Measurements from ENCODE around the gene MMP14.

Gene MMP14

GRCh38 chr14:22875748-22876319 is 39.4 kb downstream of the MMP14 start:
- TF ChIP-seq GATA2 (IDR thresholded peaks at IDR 0.05; ENCODE audit: low read depth, low read length): no peak

- TF ChIP-seq GATA3 (IDR thresholded peaks at IDR 0.05; ENCODE audit: low read depth, low read length) (no peak), GATA2 (IDR thresholded peaks at IDR 0.05; ENCODE audit: low read depth, low read length) (no peak)
Observed at GRCh38 chr14:22877000-22877501, 40.7 kb downstream of the MMP14 start.

DNA sequence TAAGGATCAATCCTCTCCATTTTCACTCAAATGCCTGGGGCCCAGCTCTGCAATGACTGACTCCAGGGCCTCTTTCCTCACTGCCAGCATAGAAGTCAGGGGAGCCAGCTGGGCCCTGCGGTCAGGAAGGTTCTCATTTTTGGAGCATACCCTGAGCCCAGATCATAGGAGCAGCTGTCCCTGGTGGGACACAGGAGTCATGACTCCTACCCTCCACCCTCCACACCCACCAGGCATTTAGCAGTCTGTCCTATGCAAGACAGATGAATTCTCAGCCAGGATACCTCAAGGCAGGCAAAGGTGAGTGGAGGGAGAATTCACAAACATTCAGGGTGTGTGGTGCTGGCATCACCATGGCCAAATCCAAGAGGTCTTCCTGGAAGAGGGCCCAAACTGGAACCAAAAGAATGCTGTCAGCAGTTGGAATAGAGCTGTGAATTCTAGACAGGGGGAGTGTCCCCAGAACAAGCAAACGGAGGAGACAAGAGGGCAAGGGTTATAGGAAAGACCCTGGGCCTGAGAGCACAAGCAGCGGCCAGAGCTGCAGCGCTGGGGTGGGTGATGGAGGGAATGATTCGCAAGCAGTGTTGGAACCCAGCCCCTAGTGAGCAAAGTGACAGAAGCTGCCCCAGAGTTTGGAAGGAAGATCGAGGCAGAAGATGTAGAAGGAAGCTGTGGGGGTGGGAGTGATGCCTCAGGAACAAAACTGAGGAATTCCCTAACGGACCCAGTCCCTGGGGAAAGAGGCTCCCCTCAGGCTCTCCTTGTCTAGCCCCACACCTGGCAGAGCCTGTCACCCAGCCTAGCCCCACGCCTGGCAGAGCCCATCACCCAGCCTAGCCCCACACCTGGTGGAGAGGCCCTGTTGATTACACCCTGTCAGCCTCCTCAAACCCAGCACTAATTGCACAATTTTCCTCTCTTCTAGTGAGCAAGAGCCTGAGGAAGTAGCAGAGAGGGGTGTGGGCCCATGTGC is 42.2 kb downstream of the MMP14 start:
- TF ChIP-seq GATA2 (IDR thresholded peaks at IDR 0.05; ENCODE audit: low read depth, low read length): no peak
- TF ChIP-seq GATA3 (IDR thresholded peaks at IDR 0.05; ENCODE audit: low read depth, low read length): no peak

DNA sequence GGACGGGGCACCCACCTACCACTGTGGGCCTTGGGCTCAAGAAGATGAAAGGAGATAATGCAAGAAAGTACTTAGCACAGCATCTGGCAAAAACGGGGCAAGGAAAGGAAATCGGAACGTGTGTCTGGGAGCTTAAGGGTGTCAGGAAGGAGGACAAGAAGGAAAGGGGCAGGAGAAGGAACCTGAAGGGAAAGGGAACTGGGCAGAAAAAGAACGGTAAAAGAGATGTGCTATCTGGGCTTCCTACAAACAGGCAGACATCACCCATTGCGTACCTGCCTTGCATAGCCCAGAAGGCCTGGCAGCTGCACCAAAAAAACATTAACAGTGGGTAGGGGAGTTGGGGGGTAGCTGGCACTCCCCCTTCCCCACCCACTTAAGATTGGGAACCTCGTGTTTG is 45.7 kb downstream of the MMP14 start:
- no peak for TF ChIP-seq GATA3 (IDR thresholded peaks at IDR 0.05; ENCODE audit: low read depth, low read length)
- TF ChIP-seq GATA2 (IDR thresholded peaks at IDR 0.05; ENCODE audit: low read depth, low read length): no peak

DNA sequence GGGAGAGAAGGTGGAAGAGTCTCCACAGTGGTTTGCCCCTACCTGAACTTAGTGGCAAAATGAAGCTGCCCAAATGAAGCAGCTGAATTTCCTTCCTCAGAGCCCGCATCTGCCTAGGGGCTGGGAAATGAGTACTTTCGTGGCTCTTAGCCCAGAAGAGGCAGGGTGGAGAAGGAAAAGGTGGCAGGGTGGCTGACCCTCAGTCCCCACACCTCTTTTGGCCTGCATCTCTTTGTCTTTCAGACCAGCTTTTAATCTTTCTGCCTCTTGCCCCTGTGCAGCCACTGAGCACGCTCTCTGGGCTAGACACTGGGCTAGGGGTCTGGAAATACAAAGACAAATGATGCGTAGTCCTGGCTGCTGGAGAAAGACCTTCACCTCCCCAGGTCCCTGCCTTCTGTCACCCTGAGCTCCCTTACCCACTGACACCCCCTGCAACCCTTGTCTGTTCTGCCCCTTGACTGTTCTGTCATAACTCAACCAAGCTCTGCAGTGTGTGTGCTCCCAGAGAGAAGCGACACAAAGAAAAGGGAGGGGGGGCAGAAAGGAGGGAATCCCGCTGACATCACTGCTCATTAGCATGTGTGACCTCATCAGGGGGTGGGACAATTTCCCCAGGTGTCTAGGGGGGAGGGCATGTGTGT is 46.3 kb downstream of the MMP14 start:
- no peak for TF ChIP-seq GATA2 (IDR thresholded peaks at IDR 0.05; ENCODE audit: low read depth, low read length)
- TF ChIP-seq GATA3 (IDR thresholded peaks at IDR 0.05; ENCODE audit: low read depth, low read length): no peak

GRCh38 chr14:22883173-22883976 is 47.0 kb downstream of the MMP14 start, which contains the start of gene REM2:
TSS of gene REM2 (plus strand) at chr14:22883222. CDS start at chr14:22883288, 66 bp downstream.
- no peak for TF ChIP-seq GATA3 (IDR thresholded peaks at IDR 0.05; ENCODE audit: low read depth, low read length)

DNA sequence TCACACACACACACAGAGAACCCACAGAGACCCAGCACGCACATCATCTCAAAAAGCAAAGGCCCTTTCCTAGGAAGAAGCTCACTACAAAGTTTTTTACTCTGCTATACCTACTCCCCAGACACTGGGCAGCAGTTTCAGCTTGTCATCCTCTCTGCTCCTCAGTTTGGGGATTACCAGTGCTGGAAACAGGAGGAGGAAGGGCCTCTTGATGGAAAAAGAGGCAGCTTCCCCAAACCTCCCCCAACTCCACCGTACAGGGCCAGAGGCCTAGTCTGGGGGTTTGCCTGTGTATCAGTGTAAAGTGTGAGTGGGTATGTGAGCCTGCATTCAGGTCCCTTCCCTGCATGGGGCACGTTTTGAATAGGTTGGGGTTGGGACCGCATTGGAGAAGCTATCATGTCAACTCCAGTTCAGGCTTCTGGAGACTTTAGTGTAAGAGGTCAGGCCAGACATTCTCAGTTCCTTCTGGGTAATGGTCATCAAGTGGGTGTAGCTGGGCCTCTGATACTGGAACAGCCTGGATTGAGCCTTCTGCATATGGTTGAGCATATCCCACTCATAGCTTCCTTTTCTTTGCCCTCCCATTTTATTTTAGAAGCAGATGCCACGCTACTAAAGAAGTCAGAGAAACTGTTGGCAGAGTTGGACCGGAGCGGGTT is 47.8 kb downstream of the MMP14 start:
- no peak for TF ChIP-seq GATA2 (IDR thresholded peaks at IDR 0.05; ENCODE audit: low read depth, low read length)
- TF ChIP-seq GATA3 (IDR thresholded peaks at IDR 0.05; ENCODE audit: low read depth, low read length): no peak

DNA sequence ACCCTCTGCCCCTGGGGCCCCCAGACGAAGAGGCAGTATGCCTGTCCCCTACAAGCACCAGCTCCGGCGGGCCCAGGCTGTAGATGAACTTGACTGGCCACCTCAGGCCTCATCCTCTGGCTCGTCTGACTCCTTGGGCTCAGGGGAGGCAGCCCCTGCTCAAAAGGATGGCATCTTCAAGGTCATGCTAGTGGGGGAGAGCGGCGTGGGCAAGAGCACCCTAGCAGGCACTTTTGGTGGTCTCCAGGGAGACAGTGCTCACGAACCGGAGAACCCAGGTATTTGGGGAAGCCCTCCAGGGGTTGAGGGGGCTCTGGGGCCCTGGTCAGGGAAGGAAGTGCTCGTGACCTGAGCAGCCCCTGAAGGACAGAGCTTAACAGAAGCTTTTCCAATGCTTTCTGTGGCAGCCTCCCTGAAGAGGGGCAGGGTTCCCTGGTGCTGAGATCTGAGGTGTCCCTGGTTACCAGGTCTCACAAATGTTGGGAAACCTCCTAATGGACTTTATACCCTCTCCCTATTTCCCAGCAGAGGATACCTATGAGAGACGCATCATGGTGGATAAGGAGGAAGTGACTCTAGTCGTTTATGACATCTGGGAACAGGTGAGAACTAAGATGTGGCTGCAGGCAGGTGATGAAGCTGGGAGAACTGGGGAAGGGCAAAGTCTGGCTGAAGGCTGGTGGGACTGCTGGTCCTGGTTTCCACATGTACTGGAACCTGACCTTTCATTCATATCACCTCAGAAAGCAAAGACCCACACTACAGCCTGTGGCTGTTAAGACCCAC is 48.5 kb downstream of the MMP14 start:
- TF ChIP-seq GATA3 (IDR thresholded peaks at IDR 0.05; ENCODE audit: low read depth, low read length): no peak
- TF ChIP-seq GATA2 (IDR thresholded peaks at IDR 0.05; ENCODE audit: low read depth, low read length): no peak

- TF ChIP-seq GATA3 (IDR thresholded peaks at IDR 0.05; ENCODE audit: low read depth, low read length): no peak
- no peak for TF ChIP-seq GATA2 (IDR thresholded peaks at IDR 0.05; ENCODE audit: low read depth, low read length)
Observed at GRCh38 chr14:22885975-22886374, 49.6 kb downstream of the MMP14 start.

GRCh38 chr14:22886500-22887259 is 50.3 kb downstream of the MMP14 start:
- TF ChIP-seq GATA2 (IDR thresholded peaks at IDR 0.05; ENCODE audit: low read depth, low read length) (no peak), GATA3 (IDR thresholded peaks at IDR 0.05; ENCODE audit: low read depth, low read length) (no peak)

GRCh38 chr14:22887260-22887989 is 51.0 kb downstream of the MMP14 start:
- TF ChIP-seq GATA2 (IDR thresholded peaks at IDR 0.05; ENCODE audit: low read depth, low read length) (no peak), GATA3 (IDR thresholded peaks at IDR 0.05; ENCODE audit: low read depth, low read length) (no peak)
